ENCODE measurements around the gene ISM2.
"Not testable (repeated sequence)": the region's sequence is repeated elsewhere in the genome, so short reads cannot be mapped to it uniquely, and the experiment has no call there.

Gene ISM2

DNA sequence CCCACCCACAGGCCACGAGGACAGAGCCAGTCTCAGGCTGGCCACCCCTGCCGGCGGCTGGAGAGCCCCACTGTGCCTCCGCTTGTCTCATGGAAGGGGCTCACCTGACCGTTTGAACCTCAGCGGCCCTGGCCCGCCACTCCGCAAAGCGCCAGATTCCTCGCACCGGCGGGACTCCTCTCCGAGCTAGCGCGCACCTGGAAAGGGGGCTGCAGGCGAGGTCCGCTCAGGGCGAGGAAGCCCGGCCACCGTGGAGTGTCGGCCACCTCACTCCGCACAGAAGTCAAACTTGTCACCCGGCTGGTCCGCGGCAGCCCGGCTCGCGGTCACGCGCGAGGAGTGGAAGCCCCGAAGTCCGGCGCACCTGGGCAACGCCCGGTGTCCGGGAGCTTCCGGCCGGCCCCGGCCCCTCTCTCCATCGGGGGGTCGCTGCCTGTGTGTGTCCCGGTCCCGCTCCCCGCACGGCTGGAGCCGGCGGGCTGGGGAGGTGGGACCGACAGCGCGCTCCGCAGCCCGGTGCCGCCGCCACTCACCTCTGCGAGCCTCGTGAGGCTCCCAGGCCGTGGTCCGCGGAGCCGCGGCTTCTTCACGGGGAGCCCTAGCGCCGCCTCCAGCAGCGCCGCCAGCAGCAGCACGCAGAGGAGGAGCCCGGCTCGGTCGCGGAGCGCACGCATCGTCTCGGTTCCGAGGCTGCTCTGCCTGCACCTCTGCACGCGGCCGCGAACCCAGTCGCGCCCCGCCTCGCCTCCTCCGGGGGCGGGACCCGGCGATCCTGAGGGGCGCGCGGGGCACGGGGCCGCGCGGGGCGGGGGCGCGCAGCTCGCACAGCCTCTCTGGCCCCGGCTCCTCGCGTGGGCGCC is at the start of gene ISM2:
Gene ISM2, minus strand, starts transcription at position 697 of the 860 bp plus-strand sequence. Its CDS starts 23 bp downstream, at position 674.
- peak; percentile 54 for DNase-seq

DNA sequence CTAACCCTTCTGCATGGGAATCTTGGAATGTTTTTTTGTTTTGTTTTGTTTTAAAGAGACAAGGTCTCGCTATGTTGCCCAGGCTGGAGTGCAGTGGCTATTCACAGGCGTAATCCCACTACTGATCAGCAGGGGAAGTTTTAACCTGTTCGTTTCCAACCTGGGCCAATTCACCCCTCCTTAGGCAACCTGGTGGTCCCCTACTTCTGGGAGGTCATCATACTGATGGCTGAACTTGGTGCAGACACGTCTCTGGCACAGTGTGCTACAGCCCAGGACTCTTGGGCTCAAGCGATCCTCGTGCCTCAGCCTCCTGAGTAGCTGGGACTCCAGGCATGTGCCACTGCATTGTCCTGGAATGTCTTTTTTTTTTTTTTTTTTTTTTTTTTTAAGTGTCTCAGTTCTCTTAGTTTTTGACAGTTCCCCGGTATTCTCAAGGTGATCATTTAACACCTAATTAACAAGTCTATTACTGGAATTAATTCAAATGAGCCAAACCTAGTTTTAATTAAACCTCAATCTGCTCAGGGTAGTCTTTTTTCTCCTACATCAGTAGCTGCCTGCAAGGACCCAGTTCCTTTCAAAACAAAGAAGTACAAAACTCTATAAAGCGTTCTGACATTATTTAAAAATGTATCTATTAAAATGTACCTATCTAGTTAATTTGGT is 49.0 kb upstream of the ISM2 start:
- DNase-seq, result no peak

DNA sequence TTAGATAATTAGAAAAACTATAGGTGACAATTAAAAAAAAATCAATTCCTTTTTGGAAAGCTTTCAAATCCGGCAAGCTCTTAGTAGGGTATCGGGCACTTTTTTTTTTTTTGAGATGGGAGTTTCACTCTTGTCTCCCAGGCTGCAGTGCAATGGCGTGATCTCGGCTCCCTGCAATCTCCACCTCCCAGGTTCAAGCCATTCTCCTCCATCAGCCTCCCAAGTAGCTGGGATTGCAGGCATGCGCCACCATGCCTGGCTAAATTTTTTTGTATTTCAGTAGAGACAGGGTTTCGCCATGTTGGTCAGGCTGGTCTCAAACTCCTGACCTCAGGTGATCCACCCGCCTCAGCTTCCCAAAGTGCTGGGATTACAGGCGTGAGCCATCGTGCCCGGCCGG is 46.6 kb upstream of the ISM2 start:
- not testable (repeated sequence) for DNase-seq

DNA sequence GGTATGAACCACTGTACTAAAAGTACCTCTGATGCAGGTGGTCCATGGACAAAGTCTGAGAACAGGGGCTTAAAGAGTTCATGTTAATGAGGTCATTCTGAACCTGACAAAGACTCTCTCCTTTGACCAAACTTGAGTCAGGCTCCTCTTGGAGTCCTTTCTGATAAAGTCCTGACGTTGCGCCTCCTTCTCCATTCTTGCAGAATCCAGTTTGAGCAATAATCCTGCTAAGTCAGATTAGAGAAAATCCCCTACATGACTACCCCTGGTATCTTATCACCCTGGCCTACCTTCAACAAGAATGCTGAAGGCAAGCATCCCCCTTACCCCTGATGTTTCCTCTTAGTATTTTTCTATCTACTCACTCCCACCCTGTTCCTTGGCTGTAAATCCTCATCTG is 46.0 kb upstream of the ISM2 start:
- DNase-seq, result no peak

DNA sequence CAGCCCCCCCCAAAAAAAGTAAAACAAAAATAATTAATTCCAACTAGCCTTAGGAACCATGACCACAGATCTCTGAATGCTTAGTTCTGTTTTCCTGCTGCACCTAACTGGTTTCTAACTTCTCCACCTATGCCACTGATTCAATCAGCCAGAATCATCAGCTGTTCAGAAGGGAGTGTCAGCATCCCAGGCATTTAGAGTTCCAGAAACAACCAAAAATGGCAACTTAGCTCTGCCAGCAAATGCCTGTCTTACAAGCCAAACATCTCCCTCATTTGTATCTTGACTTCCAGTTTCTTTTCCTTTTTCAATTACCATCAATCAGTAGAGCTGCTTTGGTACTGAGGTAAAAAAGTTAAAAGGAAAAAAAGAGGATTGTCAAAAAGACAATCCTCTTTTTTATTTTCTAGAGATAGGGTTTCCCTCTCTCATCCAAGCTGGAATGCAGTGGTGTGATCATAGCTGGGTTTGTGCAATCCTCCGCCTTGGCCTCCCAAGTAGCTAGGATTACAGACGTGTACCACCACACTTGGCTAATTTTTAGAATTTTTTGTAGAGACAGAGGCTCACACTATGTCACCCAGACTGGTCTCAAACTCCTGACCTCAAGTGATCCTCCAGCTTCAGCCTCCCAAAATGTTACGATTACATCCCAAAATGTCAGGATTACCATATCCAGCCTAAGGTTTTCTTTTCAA is 45.2 kb upstream of the ISM2 start:
- DNase-seq, result no peak

DNA sequence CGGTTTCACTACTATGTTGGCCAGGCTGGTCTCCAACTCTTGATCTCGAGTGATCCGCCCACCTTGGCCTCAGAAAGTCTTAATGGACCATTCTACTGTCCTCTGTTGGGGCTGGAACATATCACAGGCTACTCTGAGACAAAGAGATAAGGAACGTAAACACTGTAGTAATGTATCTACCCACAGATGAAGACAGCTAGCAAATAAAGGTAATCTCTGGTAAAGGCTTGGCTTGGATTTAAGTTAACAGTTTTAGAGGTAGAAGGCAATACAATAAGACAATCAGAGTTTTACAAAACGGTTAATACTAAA is 44.6 kb upstream of the ISM2 start:
- no peak for DNase-seq

DNA sequence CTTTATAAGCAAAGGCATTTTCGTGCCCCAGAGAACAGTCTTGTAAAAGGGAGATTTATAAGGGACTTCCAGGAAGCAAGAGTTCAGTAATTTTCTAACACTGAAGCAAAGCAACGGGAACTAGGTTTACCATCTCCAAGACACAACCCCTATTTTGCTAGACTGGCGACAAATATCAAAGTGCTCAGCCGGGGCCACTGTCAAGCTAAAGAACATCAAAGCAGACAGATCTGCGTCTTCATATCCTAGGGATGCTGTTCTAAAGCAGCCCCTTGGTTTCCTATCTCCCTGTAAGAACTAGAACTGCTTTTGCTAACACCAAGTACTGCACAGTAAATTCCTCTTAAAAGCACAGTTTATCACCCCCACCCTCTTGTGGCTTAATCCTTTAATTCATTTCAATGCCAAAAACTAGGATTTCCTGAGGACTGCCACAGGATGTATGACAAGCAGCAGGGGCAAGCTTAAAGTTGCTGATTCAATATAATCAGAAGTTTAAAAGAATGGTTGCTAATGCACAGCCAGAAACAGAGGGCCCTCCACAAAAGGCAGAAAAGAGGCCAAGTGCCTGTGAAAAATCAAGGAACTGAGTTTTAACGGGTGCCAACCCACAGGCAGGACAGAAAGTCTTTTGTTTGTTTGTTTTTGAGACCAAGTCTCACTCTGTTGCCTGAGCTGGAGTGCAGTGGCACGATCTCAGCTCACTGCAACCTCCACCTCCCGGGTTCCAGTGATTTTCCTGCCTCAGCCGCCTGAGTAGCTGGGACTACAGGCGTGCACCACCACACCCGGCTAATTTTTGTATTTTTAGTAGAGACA is 44.0 kb upstream of the ISM2 start:
- DNase-seq, result no peak

DNA sequence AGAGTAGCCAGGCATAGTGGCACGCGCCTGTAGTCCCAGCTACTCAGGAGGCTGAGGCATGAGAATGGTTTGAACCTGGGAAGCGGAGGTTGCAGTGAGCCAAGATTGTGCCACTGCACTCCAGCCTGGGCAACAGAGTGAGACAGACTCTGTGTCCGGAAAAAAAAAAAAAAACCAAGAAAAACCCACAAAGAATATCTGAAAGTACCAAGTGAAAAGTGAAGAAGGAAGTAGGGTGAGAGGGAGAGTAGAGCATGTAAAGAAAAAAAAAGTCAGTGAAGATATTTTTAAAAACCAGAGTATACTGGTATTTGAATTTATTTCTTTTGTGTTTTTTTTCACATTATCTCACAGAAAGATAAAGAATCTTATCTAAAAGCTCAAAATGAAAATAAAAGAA is 43.3 kb upstream of the ISM2 start:
- DNase-seq, result no peak

DNA sequence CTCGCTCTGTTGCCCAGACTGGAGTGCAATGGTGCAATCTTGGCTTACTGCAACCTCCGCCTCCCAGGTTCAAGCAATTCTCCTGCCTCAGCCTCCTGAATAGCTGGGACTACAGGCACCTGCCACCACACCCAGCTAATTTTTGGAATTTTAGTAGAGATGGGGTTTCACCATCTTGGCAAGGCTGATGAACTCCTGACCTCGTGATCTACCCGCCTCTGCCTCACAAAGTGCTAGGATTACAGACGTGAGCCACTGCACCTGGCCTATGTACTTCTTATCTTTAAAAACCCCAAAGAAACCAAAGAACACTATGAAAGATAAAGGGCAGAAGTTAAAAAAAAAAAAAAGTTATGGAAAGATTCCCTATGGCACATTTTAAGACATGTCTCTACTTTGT is 38.3 kb upstream of the ISM2 start:
- not testable (repeated sequence) for DNase-seq

DNA sequence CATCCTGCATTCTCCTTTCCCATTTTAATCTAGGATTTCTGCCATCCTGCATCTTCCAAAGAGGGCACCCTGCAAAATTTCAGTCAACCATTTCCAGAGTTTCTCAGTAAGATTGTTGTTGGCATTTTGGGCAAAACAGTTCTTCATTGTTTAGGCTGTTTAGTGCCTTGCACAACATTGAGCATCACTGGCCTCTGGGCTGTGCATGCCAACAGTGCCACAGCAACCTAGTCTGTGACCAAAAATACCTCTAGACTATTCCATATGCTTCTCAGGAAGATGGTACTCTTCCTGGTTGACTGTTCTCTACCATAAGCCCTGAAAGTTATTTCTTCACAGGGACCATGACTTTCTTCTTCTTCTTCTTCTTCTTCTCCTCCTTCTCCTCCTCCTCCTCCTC is 32.5 kb upstream of the ISM2 start:
- no peak for DNase-seq

DNA sequence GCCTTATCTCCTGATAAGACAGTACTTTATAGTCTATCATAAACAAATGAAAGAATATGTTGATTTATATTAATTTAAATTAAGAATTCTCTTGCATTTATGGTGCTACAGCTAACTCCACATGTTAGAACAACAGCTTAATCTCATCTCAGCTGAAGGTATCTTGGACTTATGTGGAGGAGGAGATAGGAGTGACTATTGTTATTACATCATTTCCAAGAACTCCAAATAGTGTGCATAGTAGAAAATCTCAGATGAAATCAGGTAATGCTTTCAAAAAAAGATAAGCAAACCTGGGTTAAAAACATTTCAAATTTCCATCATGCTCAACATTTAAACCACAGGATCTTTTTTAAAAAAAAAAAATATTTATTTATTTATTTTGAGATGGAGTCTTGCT is 31.3 kb upstream of the ISM2 start:
- DNase-seq, result no peak

DNA sequence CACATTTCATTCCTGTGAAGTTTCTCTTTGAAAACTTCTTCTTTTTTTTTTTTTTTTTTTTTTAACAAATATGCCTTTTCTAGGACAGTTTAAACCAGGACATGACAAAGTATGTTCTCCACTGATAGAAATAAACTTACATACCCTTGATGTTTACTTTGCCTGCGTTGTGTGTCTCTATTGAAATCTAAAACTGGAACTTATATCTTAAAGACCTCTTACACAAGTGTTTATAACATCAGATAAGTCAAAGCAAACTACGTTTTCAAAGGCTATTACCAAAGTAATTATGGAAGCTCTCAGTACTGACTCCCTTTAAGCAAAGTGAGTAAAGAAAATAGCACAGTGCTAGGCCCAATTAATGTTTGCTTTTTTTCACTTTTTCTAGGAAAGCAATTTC is 30.6 kb upstream of the ISM2 start:
- DNase-seq, result no peak

DNA sequence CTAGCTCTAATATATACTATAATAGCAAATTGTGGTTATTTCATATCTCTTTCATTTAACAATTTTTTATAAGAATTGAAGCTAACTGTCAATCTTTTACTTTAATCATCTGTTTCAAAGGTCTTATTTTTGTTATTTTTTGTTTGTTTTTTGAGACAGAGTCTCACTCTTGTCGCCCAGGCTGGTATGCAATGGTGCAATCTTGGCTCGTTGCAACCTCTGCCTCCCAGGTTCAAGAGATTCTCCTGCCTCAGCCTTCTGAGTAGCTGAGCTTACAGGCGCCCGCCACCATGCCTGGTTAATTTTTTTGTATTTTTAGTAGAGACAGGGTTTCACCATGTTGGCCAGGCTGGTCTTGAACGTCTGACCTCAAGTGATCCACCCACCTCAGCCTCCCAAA is 30.1 kb upstream of the ISM2 start:
- DNase-seq, result not testable (repeated sequence)

DNA sequence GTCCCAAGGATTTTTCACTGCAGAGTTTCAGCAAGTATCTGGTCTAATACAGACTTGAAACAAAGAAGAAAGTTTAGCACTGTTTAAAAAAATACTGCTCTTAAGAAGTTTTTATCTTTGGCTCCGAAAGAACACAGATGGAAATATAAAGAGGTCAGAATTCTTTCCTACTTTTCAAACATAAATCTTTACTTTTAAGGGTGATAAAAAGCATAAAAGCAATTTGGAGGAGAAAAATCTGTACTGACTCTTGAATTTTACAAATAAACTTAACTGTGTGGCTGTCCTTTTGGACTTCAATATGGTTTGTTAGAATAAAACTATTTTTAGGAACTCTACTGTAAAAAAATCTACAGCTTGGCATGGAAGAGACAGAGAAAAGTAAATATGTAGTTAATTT is 27.6 kb upstream of the ISM2 start:
- DNase-seq, result no peak

DNA sequence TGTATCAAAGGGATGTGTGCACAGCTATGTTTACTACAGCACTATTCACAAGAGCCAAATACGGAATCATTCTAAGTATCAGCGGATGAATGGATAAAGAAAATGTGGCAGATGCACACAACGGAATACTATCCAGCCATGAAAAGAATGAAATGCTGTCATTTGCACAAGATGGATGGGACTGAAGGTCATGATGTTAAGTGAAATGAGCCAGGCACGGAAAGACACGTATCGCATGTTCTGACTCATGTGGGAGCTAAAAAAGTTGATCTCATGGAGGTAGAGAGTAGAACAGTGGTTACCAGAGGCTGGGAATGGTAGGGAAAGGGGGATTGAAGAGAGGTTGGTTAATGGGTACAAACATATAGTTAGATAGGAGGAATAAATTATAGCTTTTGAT is 25.9 kb upstream of the ISM2 start:
- DNase-seq, result no peak

DNA sequence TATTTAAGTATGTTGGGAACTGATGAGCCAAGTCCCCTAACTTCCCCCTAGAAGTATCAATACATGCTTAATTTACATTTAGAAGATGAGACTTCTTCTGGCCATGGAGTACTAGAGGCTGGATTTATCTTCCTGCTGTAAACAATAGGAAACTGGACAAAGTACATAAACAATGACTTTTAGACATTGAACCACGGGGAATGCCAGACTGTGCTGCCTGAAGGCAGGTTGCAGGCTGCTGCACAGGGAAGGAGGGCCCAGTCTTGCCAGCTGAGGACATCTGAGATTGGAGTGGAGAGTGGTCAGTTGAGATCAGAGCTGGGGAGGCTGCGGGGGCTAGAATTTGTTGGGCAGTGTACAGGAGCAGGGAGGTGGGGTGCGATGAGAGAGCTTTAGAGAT is 24.5 kb upstream of the ISM2 start:
- no peak for DNase-seq

DNA sequence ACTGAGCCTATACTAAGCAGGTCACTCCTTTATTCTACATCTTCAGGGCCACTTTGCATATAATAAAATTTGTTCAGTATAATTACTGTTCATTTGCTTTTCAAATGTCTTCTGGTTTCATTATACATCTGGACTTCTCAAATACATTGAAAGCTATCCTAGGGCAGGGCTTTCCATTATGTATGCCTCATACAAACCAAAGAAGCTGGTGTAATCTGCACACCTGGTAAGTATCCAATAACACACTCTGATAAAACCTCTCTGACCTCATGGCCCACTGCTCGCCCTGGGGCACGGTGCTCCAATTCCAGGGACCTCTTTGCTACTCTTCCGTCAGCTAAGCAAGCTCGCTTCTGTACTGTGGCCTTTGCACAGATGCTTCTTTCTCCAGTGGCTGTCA is 21.9 kb upstream of the ISM2 start:
- no peak for DNase-seq

DNA sequence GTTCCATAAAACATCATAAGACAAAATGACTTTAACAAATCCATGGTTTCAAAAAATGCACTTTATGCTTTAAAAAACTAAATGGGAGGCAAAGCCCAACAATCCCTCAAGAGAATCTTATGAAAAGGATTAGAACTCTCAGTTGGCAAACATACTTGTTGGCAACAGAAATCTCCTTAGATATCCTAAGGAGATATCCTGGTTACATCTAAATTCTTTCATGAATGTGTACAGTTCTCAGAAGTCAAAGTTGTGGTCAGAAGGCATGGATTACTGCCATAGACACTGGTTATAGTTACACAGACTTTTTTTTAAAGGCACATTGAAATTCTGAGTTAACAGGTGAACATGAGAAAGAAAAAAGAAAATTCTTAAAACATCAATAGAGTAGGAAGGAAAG is 17.5 kb upstream of the ISM2 start:
- no peak for DNase-seq

DNA sequence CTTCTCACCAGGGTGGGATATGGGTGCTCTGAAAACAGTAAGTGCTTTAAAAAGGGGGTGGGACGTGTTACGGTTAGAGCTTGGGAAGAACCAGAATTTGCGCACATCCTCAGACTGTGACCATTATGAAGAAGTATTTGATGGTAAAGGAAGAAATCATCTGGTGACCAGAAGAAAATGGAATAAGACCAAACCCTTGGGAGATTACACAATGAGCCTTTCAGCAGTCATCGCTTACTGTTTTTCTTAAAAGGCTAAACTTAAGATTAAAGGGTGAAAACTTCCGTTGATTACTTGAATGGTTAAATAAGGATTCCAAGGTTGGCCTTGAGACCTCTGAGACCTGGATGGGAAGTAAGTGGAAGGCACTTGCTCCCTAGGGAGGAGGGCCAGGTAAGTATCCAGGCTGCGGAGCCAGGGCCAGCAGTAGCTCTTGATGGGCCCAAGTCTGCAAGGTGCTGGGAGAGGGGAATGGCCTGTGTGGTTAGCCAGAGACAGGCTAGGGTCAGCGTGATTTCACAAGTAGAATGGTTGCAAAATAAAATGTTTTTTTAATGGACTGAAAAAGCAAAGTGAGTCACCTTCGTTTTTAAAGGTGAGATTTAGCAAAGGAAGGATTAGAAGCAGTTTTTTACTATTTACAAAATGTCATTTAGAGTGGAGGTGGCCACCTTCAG is 13.0 kb upstream of the ISM2 start:
- DNase-seq, result no peak

DNA sequence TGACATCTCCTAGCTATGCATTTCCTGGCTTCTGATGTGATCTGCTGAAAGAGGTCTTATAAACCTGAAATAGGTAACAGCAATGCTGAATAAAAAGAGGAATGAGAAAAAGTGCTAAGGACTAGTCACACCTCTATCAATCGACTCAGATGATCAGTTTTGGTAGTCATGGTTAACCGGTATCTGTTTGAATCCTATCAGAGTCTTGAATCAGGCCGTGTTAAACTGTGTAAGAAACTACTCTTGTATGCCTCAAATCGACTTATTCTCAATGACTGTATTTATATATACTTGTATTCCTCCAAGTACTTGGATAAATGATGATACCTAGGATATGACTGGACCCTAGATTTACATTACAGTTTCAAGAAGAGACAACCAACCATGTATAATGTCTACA is 10.8 kb upstream of the ISM2 start:
- DNase-seq, result no peak

DNA sequence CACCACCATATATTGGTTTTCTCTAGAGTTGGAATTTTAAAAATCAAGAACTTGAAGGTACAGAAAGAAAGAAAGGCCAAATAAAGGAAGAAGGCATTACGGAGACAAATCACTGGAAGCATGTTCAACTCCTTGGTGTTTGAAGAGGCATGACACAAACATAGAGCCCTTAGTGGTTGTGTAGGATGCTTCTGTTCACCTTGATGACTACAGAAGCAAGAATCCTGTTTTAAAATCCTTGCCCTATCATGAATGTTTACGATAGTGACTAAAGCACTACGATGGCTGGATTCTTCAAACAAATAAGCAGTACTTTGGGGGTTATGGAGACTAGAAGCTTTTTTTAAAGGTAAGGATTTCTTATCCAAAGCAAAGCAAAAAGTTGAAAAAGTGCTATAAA is 10.3 kb upstream of the ISM2 start:
- DNase-seq, result no peak

DNA sequence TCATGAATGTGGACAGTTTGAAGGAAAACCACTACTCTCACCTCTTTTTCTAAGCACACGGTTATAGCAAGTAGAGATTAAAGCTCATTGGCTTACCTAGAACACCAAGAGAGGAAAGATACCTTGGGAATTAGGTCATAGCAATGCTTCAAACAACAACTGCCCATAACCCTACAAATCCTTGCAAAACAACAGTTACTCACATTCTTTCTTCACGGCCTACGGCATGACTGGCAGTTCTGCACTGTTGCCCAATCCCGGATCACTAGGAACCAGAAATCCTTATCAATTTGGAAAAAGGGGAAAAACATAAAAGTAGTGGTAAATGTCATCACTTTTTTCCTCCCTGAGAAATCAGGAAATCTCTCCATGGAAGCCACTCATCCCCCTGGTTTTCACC is 9.6 kb upstream of the ISM2 start:
- DNase-seq, result no peak

DNA sequence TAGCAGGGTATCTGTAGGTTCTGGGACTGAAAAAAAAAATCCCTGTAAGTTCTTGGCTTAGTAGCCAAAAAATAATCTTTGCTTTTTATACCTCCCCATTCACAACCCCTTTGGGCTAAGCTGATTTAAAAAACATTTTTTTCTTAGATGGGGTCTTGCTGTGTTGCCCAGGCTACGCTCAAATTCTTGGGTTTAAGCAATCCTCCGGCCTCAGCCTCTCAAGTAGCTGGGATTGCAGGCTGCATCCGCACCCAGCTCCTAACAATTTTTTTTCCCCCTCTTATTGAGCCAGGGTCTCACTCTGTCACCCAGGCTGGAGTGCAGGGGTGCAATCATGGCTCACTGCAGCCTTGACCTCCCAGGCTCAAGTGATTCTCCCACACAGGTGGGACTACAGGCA is 9.1 kb upstream of the ISM2 start:
- DNase-seq, result no peak
